Esophagus squamous epithelium (tissue), 4 donors: ENCODE measurements around the gene PHACTR4.
"Not testable (repeated sequence)": the region's sequence is repeated elsewhere in the genome, so short reads cannot be mapped to it uniquely, and the experiment has no call there.

Experiments
- CTCF ChIP-seq, 6 experiments: fragments of 450-650 bp in 4 of 6; fragments of 200-600 bp in 2 of 6; sonication (generic) in 2 of 6; IDR thresholded peaks; one replicate each; pipeline ENCODE4 v1.5.1; 2016 to 2019; ENCODE audit warnings: antibody characterized with exemption in 6 of 6, mild to moderate bottlenecking in 4 of 6, moderate library complexity in 4 of 6
- POLR2A ChIP-seq, 4 donors: fragments of 450-650 bp; IDR thresholded peaks; one replicate each; pipeline ENCODE4 v1.6.1; 2017; ENCODE audit warnings: antibody characterized with exemption in 4 of 4, mild to moderate bottlenecking in 4 of 4, moderate library complexity in 3 of 4

GRCh38 chr1:28373450-28373849, 3.9 kb downstream of the PHACTR4 start:
- not testable (repeated sequence) for TF ChIP-seq CTCF, POLR2A (IDR thresholded peaks at IDR 0.05)
